ENCODE measurements around the gene TRIOBP.

TRIOBP gene

GRCh38 chr22:37807410-37808293, 110.8 kb downstream of the TRIOBP start, which contains the start of gene GCAT:
GCAT (plus strand) TSS chr22:37807934; CDS start chr22:37807968, 34 bp downstream.
- peaks cover 0 to 5% of the 10 kb centered on the region in 2 experiments; a peak in 1 of 3 replicates for H3K36me3 ChIP-seq (ENCODE audit: control insufficient read depth in 2 of 2, insufficient read depth in 1 of 2, low read length in 2 of 2)
- ChIA-PET POLR2A (interaction anchor here (0.6 to 2.5 kb wide), 37 partner anchors 8 to 1898 kb away, joined by 3 to 28 read pairs (median 4); partner anchors contain the start of genes ANKRD54, C22orf23, EIF3L and GGA1), CTCF (interaction anchor here (0.6 to 3.8 kb wide), 10 partner anchors 10 to 227 kb away, joined by 3 to 61 read pairs (median 5); no protein-coding TSS in a partner anchor)
- H3K4me3 ChIP-seq (ENCODE audit: low read depth, low read length) = peak within 1 kb of the TSS; percentile 68
- peak within 1 kb of the TSS; percentile 45; the same call in 1 of the 2 replicates for H3K27ac ChIP-seq (ENCODE audit: extremely low read depth, low read depth, low read length)
- H3K4me1 ChIP-seq (ENCODE audit: control insufficient read depth, insufficient read depth, low read length) = peaks cover 6% of the 10 kb centered on the region; the same call in 1 of the 2 replicates
- H3K9me3 ChIP-seq (ENCODE audit: control insufficient read depth, insufficient read depth, low read depth, low read length) = no peaks in the 10 kb centered on the region
- peak; percentile 59 for TF ChIP-seq ZXDB (tag by site-specific recombination; IDR thresholded peaks at IDR 0.05)
- TF ChIP-seq ZNF398 (tag by site-specific recombination; IDR thresholded peaks at IDR 0.05) = peak; percentile 34
- no peak for TF ChIP-seq ZNF670 (tag by site-specific recombination; IDR thresholded peaks at IDR 0.05; ENCODE audit: low read depth)
- TF ChIP-seq ZNF707 (tag by site-specific recombination; IDR thresholded peaks at IDR 0.05) = no peak
- peak; percentile 95 for TF ChIP-seq ZBTB17 (tag by site-specific recombination; IDR thresholded peaks at IDR 0.05)
- TF ChIP-seq ZNF138 (tag by site-specific recombination; IDR thresholded peaks at IDR 0.05; ENCODE audit: borderline replicate concordance) = no peak
- 0 out of 2 replicates have a peak, but pooled peaks have one; percentile 47 for TF ChIP-seq ZNF121 (tag by site-specific recombination; IDR thresholded peaks at IDR 0.05)
- TF ChIP-seq ZNF394 (tag by site-specific recombination; IDR thresholded peaks at IDR 0.05; ENCODE audit: borderline replicate concordance) = peak; percentile 28
- peak; percentile 93 for TF ChIP-seq PBX3 (CRISPR knock-in tag; IDR thresholded peaks at IDR 0.05)
- no peak for TF ChIP-seq ZNF514 (tag by site-specific recombination; IDR thresholded peaks at IDR 0.05)
- no peak for TF ChIP-seq ZNF223 (tag by site-specific recombination; IDR thresholded peaks at IDR 0.05)
- no peak for TF ChIP-seq ZNF621 (tag by site-specific recombination; IDR thresholded peaks at IDR 0.05)
- no peak for TF ChIP-seq ZNF23 (tag by site-specific recombination; IDR thresholded peaks at IDR 0.05; ENCODE audit: borderline replicate concordance)
- no peak for TF ChIP-seq REPIN1 (tag by site-specific recombination; IDR thresholded peaks at IDR 0.05; ENCODE audit: low read depth)
- TF ChIP-seq ZNF302 (tag by site-specific recombination; IDR thresholded peaks at IDR 0.05; ENCODE audit: low read depth) = no peak
- no peak for TF ChIP-seq ZNF214 (tag by site-specific recombination; IDR thresholded peaks at IDR 0.05; ENCODE audit: borderline replicate concordance)
- no peak for TF ChIP-seq ZNF18 (tag by site-specific recombination; IDR thresholded peaks at IDR 0.05)
- 0 out of 2 replicates have a peak, but pooled peaks have one; percentile 14 for TF ChIP-seq ZNF391 (tag by site-specific recombination; IDR thresholded peaks at IDR 0.05; ENCODE audit: borderline replicate concordance, low read depth)
- 0 out of 2 replicates have a peak, but pooled peaks have one; percentile 32 for TF ChIP-seq ZNF639 (tag by site-specific recombination; IDR thresholded peaks at IDR 0.05)
- TF ChIP-seq PRDM1 (tag by site-specific recombination; IDR thresholded peaks at IDR 0.05) = no peak
- TF ChIP-seq ZNF324 (tag by site-specific recombination; IDR thresholded peaks at IDR 0.05) = 0 out of 2 replicates have a peak, but pooled peaks have one; percentile 18
- TF ChIP-seq ZNF449 (tag by site-specific recombination; IDR thresholded peaks at IDR 0.05) = 0 out of 2 replicates have a peak, but pooled peaks have one; percentile 12
- peak; percentile 87 for TF ChIP-seq KLF8 (tag by site-specific recombination; IDR thresholded peaks at IDR 0.05)
- TF ChIP-seq ZNF530 (tag by site-specific recombination; IDR thresholded peaks at IDR 0.05; ENCODE audit: low read depth) = no peak
- no peak for TF ChIP-seq ZNF10 (tag by site-specific recombination; IDR thresholded peaks at IDR 0.05)
- TF ChIP-seq ZNF610 (tag by site-specific recombination; IDR thresholded peaks at IDR 0.05; ENCODE audit: borderline replicate concordance) = peak; percentile 97
- no peak for TF ChIP-seq ZNF843 (tag by site-specific recombination; IDR thresholded peaks at IDR 0.05)
- no peak for TF ChIP-seq SETDB1 (IDR thresholded peaks at IDR 0.05; ENCODE audit: insufficient read length, low read length)
- TF ChIP-seq ZSCAN23 (tag by site-specific recombination; IDR thresholded peaks at IDR 0.05) = 0 out of 2 replicates have a peak, but pooled peaks have one; percentile 21
- TF ChIP-seq ZNF654 (tag by site-specific recombination; IDR thresholded peaks at IDR 0.05; ENCODE audit: low read depth) = no peak

Data from HEK293 (cell line).